GM19438 (cell line): ENCODE results near the gene ZDHHC14.
"Not testable (repeated sequence)": the region's sequence is repeated elsewhere in the genome, so short reads cannot be mapped to it uniquely, and the experiment has no call there.

Source experiments
- ATAC-seq: cut with Tn5 transposase; IDR thresholded peaks from one replicate; pipeline ENCODE4 v1.9.1; 2021; ENCODE audit warnings: low read depth; ENCODE audit not compliant: unreplicated experiment

Gene ZDHHC14

GRCh38 chr6:157690441-157691210, 309.6 kb downstream of the ZDHHC14 start:
- no peak for ATAC-seq

DNA sequence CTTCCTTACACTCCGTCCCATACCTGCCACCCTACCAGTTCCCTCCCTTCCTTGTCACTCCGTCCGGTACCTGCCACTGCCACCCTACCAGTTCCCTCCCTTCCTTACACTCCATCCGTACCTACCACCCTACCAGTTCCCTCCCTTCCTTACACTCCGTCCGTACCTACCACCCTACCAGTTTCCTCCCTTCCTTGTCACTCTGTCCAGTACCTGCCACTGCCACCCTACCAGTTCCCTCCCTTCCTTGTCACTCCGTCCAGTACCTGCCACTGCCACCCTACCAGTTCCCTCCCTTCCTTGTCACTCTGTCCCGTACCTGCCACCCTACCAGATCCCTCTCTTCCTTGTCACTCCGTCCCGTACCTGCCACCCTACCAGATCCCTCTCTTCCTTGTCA, 310.6 kb downstream of the ZDHHC14 start:
- ATAC-seq: not testable (repeated sequence)

DNA sequence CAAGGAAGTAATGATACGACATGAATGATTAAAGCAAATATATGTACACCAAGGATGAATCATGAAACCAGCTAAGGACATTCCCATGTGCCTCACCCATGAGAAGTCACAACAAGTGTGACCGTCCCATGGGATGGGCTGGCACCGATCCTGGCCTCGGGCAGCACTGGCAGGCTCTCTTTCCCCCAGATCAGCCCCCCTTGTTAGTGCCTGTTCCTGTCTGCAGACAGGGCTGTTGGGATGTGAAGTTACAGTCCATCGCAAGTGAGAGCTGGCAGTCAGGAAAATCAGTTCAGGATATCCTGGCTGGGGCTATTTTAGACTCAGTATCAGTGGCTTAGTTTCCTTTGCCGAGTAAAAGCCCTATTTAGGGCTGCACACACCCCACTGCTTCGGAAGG, 312.9 kb downstream of the ZDHHC14 start:
- no peak for ATAC-seq

DNA sequence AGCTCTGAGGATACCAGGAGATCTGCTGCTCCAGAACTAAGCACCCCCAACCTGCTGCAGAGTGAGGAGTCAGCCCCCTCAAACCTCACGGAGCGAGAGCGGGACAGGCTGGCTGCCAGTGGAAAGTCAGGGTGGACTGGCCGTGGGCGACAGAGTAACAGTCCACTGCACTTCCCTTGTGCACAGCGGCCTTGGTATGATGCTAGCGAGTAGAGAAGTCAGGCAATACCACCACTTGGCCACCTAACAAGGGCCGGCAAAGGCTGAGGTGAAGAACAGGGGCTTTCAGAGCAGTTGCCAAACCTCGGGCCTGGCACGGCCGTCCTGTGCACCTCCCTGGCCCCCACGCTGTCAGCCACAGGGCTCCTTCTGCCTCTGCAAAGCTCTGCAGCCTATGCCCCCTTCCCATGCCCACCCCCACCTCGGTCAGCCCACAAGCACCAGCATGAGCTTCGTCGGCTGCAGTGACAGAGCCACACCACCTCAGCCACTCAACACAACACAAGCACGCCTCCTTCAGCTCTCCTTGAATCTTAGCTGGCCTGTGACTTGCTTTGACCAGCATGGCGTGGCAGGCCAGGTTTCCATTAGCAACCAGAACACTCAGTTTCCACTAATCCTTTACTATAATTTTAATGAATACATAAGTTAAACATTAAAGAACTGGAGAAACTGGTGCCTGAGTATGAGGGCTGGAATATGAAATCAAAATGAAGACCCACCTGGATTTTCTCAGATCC, 314.5 kb downstream of the ZDHHC14 start:
- ATAC-seq: no peak

DNA sequence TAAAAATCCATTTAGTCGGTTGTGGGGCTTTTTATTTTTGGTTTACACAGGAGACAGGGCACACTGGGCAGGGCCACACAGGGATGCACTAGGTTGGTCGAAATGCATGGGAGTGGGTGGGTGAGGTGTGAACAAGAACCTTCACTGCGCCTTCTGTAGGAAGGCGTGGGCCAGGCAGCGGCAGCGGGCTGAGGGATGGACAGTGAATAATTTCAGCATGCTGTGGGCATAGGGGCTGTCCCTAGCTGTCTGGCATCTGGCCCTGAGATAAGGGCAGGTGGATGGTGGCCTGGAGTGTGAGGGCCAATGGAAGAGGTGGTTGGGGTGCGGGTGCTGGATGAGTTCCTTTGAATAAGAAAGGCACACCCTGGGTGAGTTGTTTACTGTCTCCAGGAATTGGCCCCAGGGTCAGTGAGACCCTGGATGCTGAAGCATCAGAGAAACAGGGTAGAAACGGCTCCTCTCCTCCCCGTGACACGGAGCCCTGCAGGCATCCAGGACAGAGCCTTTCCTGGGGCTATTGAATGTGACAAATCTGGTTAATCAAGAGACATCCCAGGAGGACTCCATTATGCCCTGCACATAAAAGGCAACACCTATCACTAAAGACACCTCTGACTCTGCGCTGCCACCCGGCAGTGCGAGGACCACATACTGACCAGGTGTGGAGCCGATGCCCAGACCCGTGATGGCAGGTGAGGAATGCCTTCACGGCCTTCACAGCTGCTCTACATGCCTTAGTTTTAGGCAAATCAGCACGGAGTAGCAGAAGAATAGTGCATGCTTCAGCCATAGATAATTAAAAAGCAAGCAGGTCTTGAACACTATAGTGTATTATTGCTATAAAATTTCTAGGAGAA, 319.0 kb downstream of the ZDHHC14 start:
- ATAC-seq: no peak

- ATAC-seq: not testable (repeated sequence)
Observed at GRCh38 chr6:157706351-157706750, 325.4 kb downstream of the ZDHHC14 start.

- ATAC-seq: no peak
Observed at GRCh38 chr6:157706883-157707282, 325.9 kb downstream of the ZDHHC14 start.

DNA sequence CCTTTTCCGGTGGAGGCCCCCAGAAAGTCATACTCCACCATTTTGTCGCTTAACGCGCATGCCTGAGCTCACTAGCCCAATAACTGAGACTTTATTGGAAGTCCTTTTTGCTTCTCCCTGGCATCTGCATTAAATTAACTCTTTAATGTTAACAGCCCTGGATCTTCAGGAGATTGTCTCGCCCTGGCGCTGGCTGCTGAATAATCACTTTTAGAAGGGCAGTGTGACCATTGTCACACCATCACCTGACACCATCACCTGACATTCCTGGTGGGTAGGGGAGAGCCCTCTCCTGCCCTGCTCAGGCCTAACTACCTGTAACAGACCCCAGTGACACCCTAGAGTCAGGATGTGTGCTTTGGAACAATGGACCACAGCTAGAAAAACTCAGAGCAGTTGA, 326.6 kb downstream of the ZDHHC14 start:
- ATAC-seq: no peak

GRCh38 chr6:157708239-157708638, 327.2 kb downstream of the ZDHHC14 start:
- no peak for ATAC-seq

DNA sequence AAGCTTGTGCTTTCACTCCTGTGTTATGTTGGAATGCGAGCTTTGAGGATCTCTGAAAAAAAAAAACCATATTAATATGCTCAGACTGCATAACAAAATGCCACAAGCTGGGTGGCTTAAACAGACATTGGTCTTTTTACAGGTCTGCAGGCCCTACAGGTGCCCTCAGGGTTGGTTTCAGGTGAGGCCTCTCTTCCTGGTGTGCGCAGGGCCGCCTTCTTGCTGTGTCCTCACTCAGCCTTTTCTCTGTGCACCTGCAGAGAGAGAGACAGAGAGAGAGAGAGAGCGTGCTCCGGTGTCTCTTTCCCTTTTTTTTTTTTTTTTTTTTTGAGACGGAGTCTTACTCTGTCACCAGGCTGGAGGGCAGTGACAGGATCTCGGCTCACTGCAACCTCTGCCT, 327.9 kb downstream of the ZDHHC14 start:
- ATAC-seq: no peak

DNA sequence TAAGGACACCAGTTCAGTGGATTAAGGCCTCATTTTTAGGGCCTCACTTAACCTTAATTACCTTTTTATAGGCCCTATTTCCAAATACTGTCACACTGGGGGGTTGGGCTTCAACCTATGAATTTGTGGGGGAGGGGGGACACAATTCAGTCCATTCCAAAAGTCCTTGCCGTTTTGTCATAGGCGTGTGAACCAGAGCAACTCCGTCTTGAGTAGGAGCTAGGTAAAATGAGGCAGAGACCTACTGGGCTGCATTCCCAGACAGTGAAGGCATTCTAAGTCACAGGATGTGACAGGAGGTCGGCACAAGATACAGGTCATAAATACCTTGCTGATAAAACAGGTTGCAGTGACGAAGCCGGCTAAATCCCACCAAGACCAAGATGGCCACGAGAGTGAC, 328.6 kb downstream of the ZDHHC14 start:
- no peak for ATAC-seq

- ATAC-seq: no peak
Observed at GRCh38 chr6:157710604-157711003, 329.6 kb downstream of the ZDHHC14 start.

DNA sequence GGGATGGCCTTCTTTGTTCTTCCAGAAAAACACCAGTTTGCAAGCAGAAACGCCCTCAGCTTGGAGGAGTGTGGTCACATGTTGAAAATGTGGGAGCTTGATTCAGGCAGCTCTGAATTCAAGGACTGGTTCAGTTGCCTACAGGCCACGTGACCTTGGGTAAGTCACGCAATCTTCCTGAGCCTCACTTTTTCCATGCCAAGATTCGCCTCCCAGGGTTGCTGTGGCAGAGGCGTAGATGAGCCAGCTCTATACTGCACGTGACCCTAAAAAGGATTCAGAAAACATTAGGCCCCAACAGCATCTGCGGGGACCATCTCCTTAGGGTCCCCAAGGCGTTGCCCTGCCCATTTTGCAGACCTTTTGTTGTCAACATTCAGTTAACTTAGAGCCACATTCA, 330.1 kb downstream of the ZDHHC14 start:
- no peak for ATAC-seq

DNA sequence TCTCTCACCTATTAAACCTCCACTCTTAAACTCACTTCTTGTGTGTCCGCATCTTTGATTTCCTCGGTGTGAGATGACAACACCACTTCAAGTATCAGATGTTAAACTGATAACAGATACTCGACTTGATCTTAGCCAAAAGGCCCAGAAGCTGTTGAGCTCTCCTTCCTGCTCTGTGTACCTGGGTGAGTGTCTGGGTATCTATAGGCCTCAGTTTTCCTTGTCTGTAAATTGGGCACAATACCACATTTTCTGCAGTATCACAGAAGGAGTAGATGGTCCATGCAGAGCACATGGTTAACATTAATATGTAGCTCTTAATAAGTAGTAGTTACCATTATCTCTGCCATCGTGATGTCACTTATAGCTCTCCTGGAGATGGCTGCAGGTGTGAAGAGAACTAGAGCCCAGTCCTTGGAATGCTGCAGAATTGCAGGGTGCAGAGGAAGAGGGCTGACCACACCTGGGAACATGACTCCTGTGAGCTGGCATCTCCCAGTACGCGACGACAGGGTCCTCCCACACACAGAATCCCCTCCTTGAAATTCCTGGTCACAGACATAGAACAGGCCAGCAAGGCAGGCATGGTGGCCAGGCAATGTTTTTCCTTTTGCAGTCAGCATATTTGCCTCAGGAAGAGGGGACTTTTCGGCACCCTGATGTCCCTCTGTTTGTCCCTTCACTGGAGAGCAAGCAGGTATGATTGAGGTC, 331.8 kb downstream of the ZDHHC14 start:
- no peak for ATAC-seq

GRCh38 chr6:157713451-157714152, 332.6 kb downstream of the ZDHHC14 start:
- no peak for ATAC-seq

- ATAC-seq: no peak
Observed at GRCh38 chr6:157714153-157714490, 333.1 kb downstream of the ZDHHC14 start.

DNA sequence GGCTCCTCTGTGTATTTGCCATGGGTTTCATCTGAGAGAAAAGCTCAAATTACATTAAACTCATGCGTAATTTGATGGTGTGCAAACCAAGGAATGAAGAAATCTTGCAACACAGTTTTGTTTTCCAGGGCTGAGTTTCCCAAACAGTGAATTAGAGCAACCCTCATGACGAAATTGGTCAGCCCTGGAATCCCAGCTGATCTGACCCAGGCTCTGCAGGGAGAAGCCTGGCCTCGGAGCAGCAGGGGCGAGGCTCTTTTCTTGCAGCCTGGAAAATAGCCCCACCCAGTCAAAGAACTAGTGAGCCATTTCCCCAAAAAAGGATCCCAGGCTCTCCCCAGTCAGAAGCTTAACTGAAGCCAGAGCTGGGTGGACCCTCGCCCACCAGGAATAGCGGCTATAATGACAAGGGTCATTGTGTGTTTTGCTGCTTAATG, 334.8 kb downstream of the ZDHHC14 start:
- no peak for ATAC-seq

DNA sequence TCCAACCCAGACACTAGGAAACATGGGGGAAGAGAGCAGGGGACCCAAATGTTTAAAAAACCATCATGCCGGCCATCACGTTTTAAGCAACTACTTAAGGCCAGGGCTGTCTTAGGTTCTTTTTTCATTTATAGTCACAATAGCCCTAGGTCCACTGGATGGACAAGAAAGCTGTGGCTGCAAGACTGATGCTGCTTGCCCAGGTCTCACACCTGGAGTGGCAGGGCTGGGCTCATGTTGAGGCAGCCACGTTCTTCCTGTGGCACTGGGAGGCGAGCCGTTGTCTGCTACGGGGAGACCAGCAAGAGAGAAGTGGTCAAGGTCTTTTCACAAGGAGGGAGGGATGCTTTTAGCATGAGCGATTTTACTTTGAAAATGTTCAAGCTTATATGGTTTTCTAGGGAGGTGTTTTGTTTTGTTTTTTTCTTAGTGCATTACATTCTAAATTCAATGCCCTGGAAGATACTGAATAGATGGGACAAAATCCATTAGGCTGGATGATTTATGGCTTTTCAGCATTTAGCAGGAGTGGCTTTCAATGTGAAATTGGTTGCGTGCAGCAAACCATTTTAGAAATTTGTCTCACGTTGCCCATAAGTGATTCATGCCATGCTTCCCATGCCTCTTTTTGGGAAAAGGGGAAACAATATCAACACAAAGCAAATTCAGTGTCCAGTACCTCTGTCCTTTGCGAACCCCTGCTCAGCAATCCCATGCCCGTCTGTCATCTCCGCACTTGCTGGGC, 335.4 kb downstream of the ZDHHC14 start:
- ATAC-seq: no peak

DNA sequence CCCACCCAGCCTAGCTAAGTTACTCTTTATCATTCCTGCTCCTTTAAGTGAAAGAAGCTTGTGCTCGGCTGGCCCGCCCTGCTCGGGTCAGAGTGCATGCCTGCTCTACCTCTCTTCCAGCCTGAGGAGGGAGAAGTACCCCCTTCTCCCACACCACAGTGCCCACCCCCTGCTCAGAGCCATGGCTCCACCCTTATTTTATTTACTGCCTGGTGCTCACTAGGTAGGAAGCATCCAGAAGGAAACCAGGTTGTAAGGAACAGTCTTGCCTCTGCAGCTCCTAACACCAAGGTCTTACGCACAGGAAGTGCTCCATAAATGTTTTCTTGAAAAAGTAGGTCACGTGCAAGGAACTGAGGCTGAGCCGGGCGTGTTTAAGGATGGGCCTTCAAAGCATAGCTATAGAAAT, 336.4 kb downstream of the ZDHHC14 start:
- ATAC-seq: no peak
